ENCODE data around the gene OR2C3.
"Not testable (repeated sequence)": the region's sequence is repeated elsewhere in the genome, so short reads cannot be mapped to it uniquely, and the experiment has no call there.

GRCh38 chr1:247521886-247522285, 14.4 kb downstream of the OR2C3 start:
- TF ChIP-seq CTCF, POLR2A (IDR thresholded peaks at IDR 0.05): not testable (repeated sequence)
